K562 (cell line): Measurements from ENCODE around the gene PPP1R16B.

Source experiments
- CHD2 ChIP-seq: IDR thresholded peaks from 2 replicates; pipeline ENCODE4 v1.6.1; 2011; ENCODE audit warnings: low read depth, low read length
- NFRKB ChIP-seq: fragments of 450-650 bp; IDR thresholded peaks from 2 replicates; pipeline ENCODE4 v1.6.1; 2016; ENCODE audit warnings: low read depth

DNA sequence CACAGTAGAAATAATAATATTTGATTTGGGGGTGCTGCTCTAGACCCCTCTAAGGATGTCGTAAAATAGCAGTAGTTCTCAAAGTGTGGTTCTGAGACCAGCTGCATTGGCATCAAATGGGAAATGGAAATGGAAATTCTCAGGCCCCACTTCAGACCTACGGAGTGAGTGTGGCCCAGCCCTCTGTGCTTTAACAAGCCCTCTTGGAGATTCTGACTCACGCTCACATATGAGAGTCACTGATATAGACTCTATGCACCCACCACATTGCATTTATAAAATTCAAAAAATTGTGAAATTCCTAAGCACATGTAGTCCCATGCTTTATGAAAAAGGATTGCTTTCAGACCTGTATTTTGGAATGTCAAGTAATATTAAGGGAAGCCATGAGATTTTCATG, 14.2 kb upstream of the PPP1R16B start:
- TF ChIP-seq CHD2, result no peak
- no peak for TF ChIP-seq NFRKB
